HG03558 (cell line): ENCODE data around the gene ARHGAP15.

Experiments
- ATAC-seq: cut with Tn5 transposase; IDR thresholded peaks from one replicate; pipeline ENCODE4 v1.9.1; 2021; ENCODE audit warnings: moderate number of reproducible peaks; ENCODE audit not compliant: unreplicated experiment; ENCODE audit errors: extremely low read depth

The ARHGAP15 gene

GRCh38 chr2:143255899-143256298 is 126.7 kb downstream of the ARHGAP15 start:
- no peak for ATAC-seq

GRCh38 chr2:143258126-143258892 is 129.1 kb downstream of the ARHGAP15 start:
- no peak for ATAC-seq

- no peak for ATAC-seq
Measured at GRCh38 chr2:143259368-143259958, 130.2 kb downstream of the ARHGAP15 start.

- no peak for ATAC-seq
Measured at GRCh38 chr2:143261986-143262385, 132.8 kb downstream of the ARHGAP15 start.

GRCh38 chr2:143262389-143262788 is 133.2 kb downstream of the ARHGAP15 start:
- ATAC-seq: no peak

- ATAC-seq: no peak
Measured at GRCh38 chr2:143263066-143263625, 133.9 kb downstream of the ARHGAP15 start.

- no peak for ATAC-seq
Measured at GRCh38 chr2:143264851-143265250, 135.6 kb downstream of the ARHGAP15 start.

GRCh38 chr2:143279672-143280071 is 150.5 kb downstream of the ARHGAP15 start:
- no peak for ATAC-seq

- ATAC-seq: no peak
Measured at GRCh38 chr2:143280097-143280757, 151.0 kb downstream of the ARHGAP15 start.

- no peak for ATAC-seq
Measured at GRCh38 chr2:143282684-143283083, 153.5 kb downstream of the ARHGAP15 start.

- no peak for ATAC-seq
Measured at GRCh38 chr2:143284087-143284675, 155.0 kb downstream of the ARHGAP15 start.

GRCh38 chr2:143289025-143289424 is 159.8 kb downstream of the ARHGAP15 start:
- no peak for ATAC-seq

GRCh38 chr2:143290221-143290620 is 161.0 kb downstream of the ARHGAP15 start:
- no peak for ATAC-seq

GRCh38 chr2:143294068-143294467 is 164.8 kb downstream of the ARHGAP15 start:
- ATAC-seq: no peak

- ATAC-seq: no peak
Measured at GRCh38 chr2:143296089-143296488, 166.9 kb downstream of the ARHGAP15 start.

GRCh38 chr2:143297182-143297581 is 168.0 kb downstream of the ARHGAP15 start:
- ATAC-seq: no peak

- no peak for ATAC-seq
Measured at GRCh38 chr2:143300536-143300935, 171.3 kb downstream of the ARHGAP15 start.

- no peak for ATAC-seq
Measured at GRCh38 chr2:143311426-143311825, 182.2 kb downstream of the ARHGAP15 start.

GRCh38 chr2:143312441-143312840 is 183.2 kb downstream of the ARHGAP15 start:
- no peak for ATAC-seq

- ATAC-seq: no peak
Measured at GRCh38 chr2:143313861-143314260, 184.6 kb downstream of the ARHGAP15 start.

- ATAC-seq: no peak
Measured at GRCh38 chr2:143321994-143322393, 192.8 kb downstream of the ARHGAP15 start.
